GM10248 (cell line): ENCODE measurements around the gene GPC2.
"Not testable (repeated sequence)": the region's sequence is repeated elsewhere in the genome, so short reads cannot be mapped to it uniquely, and the experiment has no call there.

Experiments
- CTCF ChIA-PET: fragments of 300-600 bp; sonication (Branson Sonifier 250); formaldehyde crosslinking; extraction: SDS; loops from one replicate; lab custom pipeline; 2021; ENCODE audit warnings: antibody characterized with exemption; lab: Yijun Ruan, JAX
- POLR2A ChIA-PET: fragments of 350-650 bp; sonication (Branson Sonifier 250); formaldehyde crosslinking; extraction: SDS; loops from one replicate; lab custom pipeline; 2020; ENCODE audit warnings: antibody characterized with exemption; lab: Yijun Ruan, JAX
- DNase-seq: peaks from one replicate; pipeline ENCODE4 v3.0.0; 2012; ENCODE audit errors: extremely low spot score
- CTCF ChIP-seq: IDR thresholded peaks from 2 replicates; pipeline ENCODE4 v1.5.1; 2012; ENCODE audit warnings: mild to moderate bottlenecking, low read depth; ENCODE audit errors: extremely low read depth, missing control alignments, control extremely low read depth

GPC2 gene

DNA sequence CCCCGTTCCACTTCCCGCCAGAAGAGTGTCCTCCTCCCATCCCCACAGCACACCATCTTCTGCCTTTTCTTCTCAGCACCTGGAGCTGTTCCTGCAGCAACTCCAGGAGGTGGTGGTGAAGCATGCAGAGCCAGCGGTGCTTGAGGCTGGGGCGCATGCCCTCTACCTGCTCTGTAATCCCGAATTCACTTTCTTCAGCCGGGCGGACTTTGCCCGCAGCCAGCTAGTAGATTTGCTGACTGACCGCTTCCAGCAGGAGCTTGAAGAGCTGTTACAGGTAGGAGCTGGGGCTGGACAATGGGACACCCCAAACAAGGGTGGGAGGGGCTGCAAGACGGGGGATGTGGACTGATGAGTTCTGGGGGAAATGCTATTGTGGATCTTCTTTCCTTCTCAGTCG, 23.5 kb upstream of the GPC2 start:
- no peak for DNase-seq
- no peak for TF ChIP-seq CTCF
- ChIA-PET CTCF (interaction anchor here (1.3 to 11.1 kb wide), 4 partner anchors 11 to 490 kb away, joined by 3 to 130 read pairs (median 21); no protein-coding TSS in a partner anchor), POLR2A (no interaction called here)

DNA sequence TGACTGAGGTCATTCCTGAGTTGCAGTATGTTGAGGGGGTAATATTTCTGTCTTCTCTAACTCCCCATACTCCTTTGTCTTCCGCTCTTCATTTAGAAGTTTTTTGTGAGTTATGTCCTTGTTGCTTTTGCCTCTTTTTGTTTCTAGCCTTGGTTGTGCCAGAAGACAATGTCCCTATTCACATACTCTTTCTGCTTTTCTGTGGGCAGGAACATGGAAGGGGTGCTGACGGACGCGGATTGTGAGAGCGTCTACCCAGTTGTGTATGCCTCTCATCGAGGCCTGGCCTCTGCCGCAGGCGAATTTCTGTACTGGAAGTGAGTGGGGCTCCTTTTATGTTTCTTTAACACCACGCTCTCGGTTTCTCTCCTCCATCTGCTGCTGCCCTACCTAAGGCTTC, 21.1 kb upstream of the GPC2 start:
- CTCF ChIA-PET: interaction anchor here (1.1 to 11.1 kb wide), 3 partner anchors 9 to 64 kb away, joined by 3 to 130 read pairs (median 32); no protein-coding TSS in a partner anchor
- no peak for DNase-seq
- no peak for TF ChIP-seq CTCF
- POLR2A ChIA-PET: no interaction called here

- peak; percentile 62 for DNase-seq
- CTCF ChIA-PET: interaction anchor here (1.0 to 11.1 kb wide), 4 partner anchors 14 to 63 kb away, joined by 3 to 130 read pairs (median 4); no protein-coding TSS in a partner anchor
- POLR2A ChIA-PET: not testable (repeated sequence)
These were observed 18.7 kb upstream of the GPC2 start for GRCh38 chr7:100195901-100196322.

GRCh38 chr7:100195222-100195621, 18.0 kb upstream of the GPC2 start:
- POLR2A ChIA-PET: no interaction called here
- CTCF ChIA-PET: interaction anchor here (1.0 to 11.1 kb wide), 6 partner anchors 9 to 62 kb away, joined by 3 to 130 read pairs (median 4); no protein-coding TSS in a partner anchor
- DNase-seq: no peak
- no peak for TF ChIP-seq CTCF

GRCh38 chr7:100192969-100193368, 15.8 kb upstream of the GPC2 start:
- DNase-seq: no peak
- no peak for TF ChIP-seq CTCF
- CTCF ChIA-PET: interaction anchor here (0.8 to 11.1 kb wide), 2 partner anchors 10 to 20 kb away, joined by 3 to 130 read pairs; no protein-coding TSS in a partner anchor

GRCh38 chr7:100192281-100192862, 15.2 kb upstream of the GPC2 start:
- CTCF ChIA-PET: interaction anchor here (0.8 to 11.1 kb wide), 2 partner anchors 9 to 21 kb away, joined by 3 to 130 read pairs; no protein-coding TSS in a partner anchor
- POLR2A ChIA-PET, DNase-seq: not testable (repeated sequence)

More at GRCh38 chr7:100192969-100193368, 15.8 kb upstream of the GPC2 start:
- POLR2A ChIA-PET: no interaction called here

GRCh38 chr7:100191775-100192174, 14.6 kb upstream of the GPC2 start:
- POLR2A ChIA-PET: no interaction called here
- no peak for DNase-seq
- CTCF ChIA-PET: no interaction called here
- TF ChIP-seq CTCF: no peak
